Stimulated activated CD4-positive, alpha-beta T cell treated with anti-CD3 and anti-CD28 coated beads, Interleukin-2, amount 100 ng/mL, for 48 hours (primary cell): Measurements from ENCODE around the gene HEXD.
"Not testable (repeated sequence)": the region's sequence is repeated elsewhere in the genome, so short reads cannot be mapped to it uniquely, and the experiment has no call there.

Experiments used
- DNase-seq, 2 donors: peaks; one replicate each; pipeline ENCODE4 v3.0.0-alpha.2; 2020

HEXD gene

GRCh38 chr17:82442643-82443464 is 24.7 kb downstream of the HEXD start:
- DNase-seq: no peak

- no peak for DNase-seq
These were observed 25.5 kb downstream of the HEXD start for GRCh38 chr17:82443465-82444283.

GRCh38 chr17:82444284-82444893 is 26.2 kb downstream of the HEXD start:
- no peak for DNase-seq

GRCh38 chr17:82444941-82445521 is 26.9 kb downstream of the HEXD start:
- no peak for DNase-seq

- no peak for DNase-seq
These were observed 27.4 kb downstream of the HEXD start for GRCh38 chr17:82445542-82445941.

- DNase-seq: no peak
These were observed 28.0 kb downstream of the HEXD start for GRCh38 chr17:82446124-82446523.

- no peak for DNase-seq
These were observed 28.5 kb downstream of the HEXD start for GRCh38 chr17:82446649-82447048.

- no peak for DNase-seq
These were observed 29.7 kb downstream of the HEXD start for GRCh38 chr17:82447876-82448275.

- DNase-seq: peak; percentile 37 to 47
These were observed 31.2 kb downstream of the HEXD start for GRCh38 chr17:82449131-82449882.

GRCh38 chr17:82449883-82450356 is 31.8 kb downstream of the HEXD start:
- DNase-seq: peak; percentile 36 to 38

- peak; percentile 95 to 99 for DNase-seq
These were observed 32.4 kb downstream of the HEXD start, which contains the start of gene CYBC1 for GRCh38 chr17:82450357-82451106. CYBC1 (minus strand) TSS chr17:82450752; CDS start chr17:82449254, 1,498 bp downstream.

GRCh38 chr17:82452162-82452561 is 34.0 kb downstream of the HEXD start:
- no peak for DNase-seq

- DNase-seq: not testable (repeated sequence)
These were observed 35.0 kb downstream of the HEXD start for GRCh38 chr17:82453151-82453550.

- not testable (repeated sequence) for DNase-seq
These were observed 35.6 kb downstream of the HEXD start for GRCh38 chr17:82453706-82454105.

GRCh38 chr17:82457073-82457928 is 39.2 kb downstream of the HEXD start:
- no peak for DNase-seq

GRCh38 chr17:82457929-82458178 is 39.7 kb downstream of the HEXD start:
- no peak for DNase-seq

GRCh38 chr17:82458179-82458884 is 40.2 kb downstream of the HEXD start, which contains the start of gene NARF:
NARF (plus strand) TSS chr17:82458741; CDS start chr17:82458804, 63 bp downstream.
- DNase-seq: peak; percentile 94 to 95

- DNase-seq: no peak
These were observed 40.8 kb downstream of the HEXD start for GRCh38 chr17:82458885-82459424.

GRCh38 chr17:82459936-82460335 is 41.8 kb downstream of the HEXD start:
- DNase-seq: not testable (repeated sequence)
